PC-9 (cell line): ENCODE measurements around the gene SSTR3. TPM values are rescaled to one million over a fixed set of nuclear protein-coding genes. Genes with fewer than 3 reads are reported as not detected.

Experiments
- BruUV-seq: library from RNA; stranded (reverse); fragments of 400-500 nt; replicated peaks from 2 replicates; lab custom pipeline; 2021; lab: Mats Ljungman, UMichigan
- CTCF ChIA-PET: fragments of 300-600 bp; sonication (Branson Sonifier 250); formaldehyde crosslinking; loops from one replicate; lab custom pipeline; 2022; ENCODE audit warnings: antibody characterized with exemption; lab: Charles Lee
- POLR2A ChIA-PET: fragments of 300-600 bp; sonication (Branson Sonifier 250); formaldehyde crosslinking; loops from one replicate; lab custom pipeline; 2022; ENCODE audit warnings: antibody characterized with exemption; ENCODE audit not compliant: unreplicated experiment; lab: Charles Lee
- DNase-seq, 2 experiments: peaks; one replicate each; pipeline versions ENCODE4 v3.0.0 to v3.0.0-alpha.2; 2015 to 2022; ENCODE audit warnings: mixed read lengths in 1 of 2
- H2AFZ ChIP-seq: fragments of 200-600 bp; sonication (generic); 2 replicates; pipeline ENCODE4 v1.8.1; 2017; ENCODE audit warnings: antibody characterized with exemption
- H3F3A ChIP-seq: fragments of 200-600 bp; sonication (generic); 2 replicates; pipeline ENCODE4 v1.8.1; 2017; ENCODE audit warnings: antibody characterized with exemption, mild to moderate bottlenecking, low read depth; ENCODE audit not compliant: insufficient read depth
- H3K27ac ChIP-seq: fragments of 200-600 bp; sonication (generic); 2 replicates; pipeline ENCODE4 v1.6.1; 2016; ENCODE audit warnings: mixed run types
- H3K27me3 ChIP-seq: fragments of 200-600 bp; sonication (generic); 2 replicates; pipeline ENCODE4 v1.6.1; 2016; ENCODE audit warnings: low read depth, mixed run types; ENCODE audit not compliant: insufficient read depth
- H3K36me3 ChIP-seq: fragments of 200-600 bp; sonication (generic); 2 replicates; pipeline ENCODE4 v1.6.1; 2016; ENCODE audit warnings: low read depth, mixed run types
- H3K4me1 ChIP-seq: fragments of 200-600 bp; sonication (generic); replicated peaks from 2 replicates; pipeline ENCODE4 v1.6.1; 2016; ENCODE audit warnings: mixed run types; ENCODE audit not compliant: insufficient read depth
- H3K4me2 ChIP-seq: fragments of 200-600 bp; sonication (generic); 2 replicates; pipeline ENCODE4 v1.6.1; 2017; ENCODE audit warnings: mixed run types
- H3K4me3 ChIP-seq: fragments of 200-600 bp; sonication (generic); 2 replicates; pipeline ENCODE4 v1.6.1; 2016; ENCODE audit warnings: mixed run types
- H3K79me2 ChIP-seq: fragments of 200-600 bp; sonication (generic); 2 replicates; pipeline ENCODE4 v1.6.1; 2017; ENCODE audit warnings: low read depth, mixed run types
- H3K9me2 ChIP-seq: fragments of 200-600 bp; sonication (generic); 2 replicates; pipeline ENCODE4 v1.8.1; 2017; ENCODE audit warnings: mild to moderate bottlenecking; ENCODE audit not compliant: insufficient read depth
- H3K9me3 ChIP-seq: fragments of 200-600 bp; sonication (generic); 2 replicates; pipeline ENCODE4 v1.8.1; 2016; ENCODE audit warnings: low read depth; ENCODE audit not compliant: insufficient read depth
- H4K20me1 ChIP-seq: fragments of 200-600 bp; sonication (generic); 2 replicates; pipeline ENCODE4 v1.8.1; 2017; ENCODE audit not compliant: insufficient read depth
- EZH2 ChIP-seq: fragments of 200-600 bp; sonication (generic); IDR thresholded peaks from 2 replicates; pipeline ENCODE4 v1.8.0; 2017; ENCODE audit warnings: antibody characterized with exemption, low read depth
- intact Hi-C: fragments of 100-400 bp; cut with micrococcal nuclease; formaldehyde crosslinking; loops from one replicate; pipeline ENCODE4 v1.10.0; 2022; ENCODE audit not compliant: unreplicated experiment
- total RNA-seq: library from RNA; stranded (reverse); gene quantifications from 2 replicates; pipeline ENCODE4 v1.2.3, GENCODE V29; 2021
- TF ChIP-seq, protein P1 (sequence below): fragments of 200-600 bp; sonication (generic); conservative IDR thresholded peaks from 2 replicates; pipeline ENCODE4 v1.6.1; 2017; ENCODE audit warnings: mixed run types, antibody characterized with exemption, mild to moderate bottlenecking, moderate library complexity

SSTR3 gene
- total RNA-seq, 1 experiment from 2014 or later, result not detected

- no peak overlapping the region for H3K4me3 ChIP-seq
- H3F3A ChIP-seq, result peaks cover 3% of the 10 kb centered on the region; the same call in 1 of the 2 replicates
- H3K4me2 ChIP-seq, result no peak overlapping the region
- no peaks in the 10 kb centered on the region for H3K9me2 ChIP-seq
- no TSS peak for BruUV-seq
- ChIA-PET CTCF (interaction anchor here (0.6 to 0.7 kb wide), 3 partner anchors 50 to 503 kb away, joined by 4 to 5 read pairs (median 4); no protein-coding TSS in a partner anchor), POLR2A (interaction anchor here (0.7 kb wide), 1 partner anchor 18 kb away, joined by 3 read pairs; no protein-coding TSS in a partner anchor)
- TF ChIP-seq, protein P1, sequence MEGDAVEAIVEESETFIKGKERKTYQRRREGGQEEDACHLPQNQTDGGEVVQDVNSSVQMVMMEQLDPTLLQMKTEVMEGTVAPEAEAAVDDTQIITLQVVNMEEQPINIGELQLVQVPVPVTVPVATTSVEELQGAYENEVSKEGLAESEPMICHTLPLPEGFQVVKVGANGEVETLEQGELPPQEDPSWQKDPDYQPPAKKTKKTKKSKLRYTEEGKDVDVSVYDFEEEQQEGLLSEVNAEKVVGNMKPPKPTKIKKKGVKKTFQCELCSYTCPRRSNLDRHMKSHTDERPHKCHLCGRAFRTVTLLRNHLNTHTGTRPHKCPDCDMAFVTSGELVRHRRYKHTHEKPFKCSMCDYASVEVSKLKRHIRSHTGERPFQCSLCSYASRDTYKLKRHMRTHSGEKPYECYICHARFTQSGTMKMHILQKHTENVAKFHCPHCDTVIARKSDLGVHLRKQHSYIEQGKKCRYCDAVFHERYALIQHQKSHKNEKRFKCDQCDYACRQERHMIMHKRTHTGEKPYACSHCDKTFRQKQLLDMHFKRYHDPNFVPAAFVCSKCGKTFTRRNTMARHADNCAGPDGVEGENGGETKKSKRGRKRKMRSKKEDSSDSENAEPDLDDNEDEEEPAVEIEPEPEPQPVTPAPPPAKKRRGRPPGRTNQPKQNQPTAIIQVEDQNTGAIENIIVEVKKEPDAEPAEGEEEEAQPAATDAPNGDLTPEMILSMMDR, result no peak
- TF ChIP-seq EZH2, result no peak
- intact Hi-C loops, result no loop called here
- H3K4me1 ChIP-seq, result no peaks in the 10 kb centered on the region
- no peaks in the 10 kb centered on the region for H4K20me1 ChIP-seq
- no peaks in the 10 kb centered on the region for H3K9me3 ChIP-seq
- H3K79me2 ChIP-seq, result no peaks in the 10 kb centered on the region
- H3K27ac ChIP-seq, result no peak overlapping the region
- no peaks in the 10 kb centered on the region for H3K36me3 ChIP-seq
- no peak for DNase-seq
- H2AFZ ChIP-seq, result no peak overlapping the region
- H3K27me3 ChIP-seq, result no peaks in the 10 kb centered on the region
Observed at GRCh38 chr22:37210041-37210803, 2.1 kb downstream of the SSTR3 start.

DNA sequence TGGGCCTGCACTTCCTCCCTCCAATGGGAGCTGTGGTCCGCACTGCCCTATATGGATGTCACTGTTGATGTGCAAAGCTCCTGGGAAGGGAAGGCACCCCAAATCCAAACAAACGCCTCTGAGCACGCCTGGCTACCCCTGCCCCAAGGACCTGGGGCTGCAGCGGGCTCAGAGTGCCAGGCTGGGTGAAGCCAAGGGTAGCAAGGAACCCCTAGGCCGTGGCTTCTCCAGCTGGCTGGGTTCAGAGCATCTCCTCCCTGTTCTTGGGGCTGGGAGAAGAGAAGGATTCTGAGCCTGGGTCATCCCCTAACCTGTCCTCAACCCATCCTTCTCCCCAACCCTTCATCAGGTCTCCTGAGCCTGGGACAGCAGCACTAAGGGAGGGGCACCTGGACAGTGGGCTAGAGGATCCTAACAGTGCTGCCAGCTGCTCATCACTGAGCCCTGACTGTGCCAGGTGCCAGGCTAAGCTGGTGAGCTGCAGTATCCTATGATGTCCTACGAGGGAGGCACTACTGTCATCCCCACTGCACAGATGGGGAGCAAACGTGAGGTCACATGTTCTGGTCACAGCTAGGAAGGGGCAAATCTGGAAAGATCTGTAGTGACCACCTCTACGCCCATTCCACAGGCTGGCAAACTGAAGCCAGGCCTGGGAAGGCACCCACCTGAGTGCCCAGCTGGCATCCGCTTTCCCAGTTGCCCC, 3.0 kb downstream of the SSTR3 start:
- POLR2A ChIA-PET, result no interaction called here
- no peak for TF ChIP-seq EZH2
- H3K4me3 ChIP-seq, result no peak overlapping the region
- H3F3A ChIP-seq, result peaks cover 3% of the 10 kb centered on the region; the same call in 1 of the 2 replicates
- no peak overlapping the region for H3K27ac ChIP-seq
- no peaks in the 10 kb centered on the region for H4K20me1 ChIP-seq
- no TSS peak for BruUV-seq
- no peak overlapping the region for H2AFZ ChIP-seq
- DNase-seq, result no peak
- no peaks in the 10 kb centered on the region for H3K27me3 ChIP-seq
- CTCF ChIA-PET, result interaction anchor here (0.6 kb wide), 1 partner anchor 503 kb away, joined by 5 read pairs; no protein-coding TSS in a partner anchor
- no peaks in the 10 kb centered on the region for H3K9me3 ChIP-seq
- no peak overlapping the region for H3K4me2 ChIP-seq
- intact Hi-C loops, result no loop called here
- H3K79me2 ChIP-seq, result no peaks in the 10 kb centered on the region
- no peaks in the 10 kb centered on the region for H3K36me3 ChIP-seq
- no peaks in the 10 kb centered on the region for H3K4me1 ChIP-seq
- no peaks in the 10 kb centered on the region for H3K9me2 ChIP-seq

DNA sequence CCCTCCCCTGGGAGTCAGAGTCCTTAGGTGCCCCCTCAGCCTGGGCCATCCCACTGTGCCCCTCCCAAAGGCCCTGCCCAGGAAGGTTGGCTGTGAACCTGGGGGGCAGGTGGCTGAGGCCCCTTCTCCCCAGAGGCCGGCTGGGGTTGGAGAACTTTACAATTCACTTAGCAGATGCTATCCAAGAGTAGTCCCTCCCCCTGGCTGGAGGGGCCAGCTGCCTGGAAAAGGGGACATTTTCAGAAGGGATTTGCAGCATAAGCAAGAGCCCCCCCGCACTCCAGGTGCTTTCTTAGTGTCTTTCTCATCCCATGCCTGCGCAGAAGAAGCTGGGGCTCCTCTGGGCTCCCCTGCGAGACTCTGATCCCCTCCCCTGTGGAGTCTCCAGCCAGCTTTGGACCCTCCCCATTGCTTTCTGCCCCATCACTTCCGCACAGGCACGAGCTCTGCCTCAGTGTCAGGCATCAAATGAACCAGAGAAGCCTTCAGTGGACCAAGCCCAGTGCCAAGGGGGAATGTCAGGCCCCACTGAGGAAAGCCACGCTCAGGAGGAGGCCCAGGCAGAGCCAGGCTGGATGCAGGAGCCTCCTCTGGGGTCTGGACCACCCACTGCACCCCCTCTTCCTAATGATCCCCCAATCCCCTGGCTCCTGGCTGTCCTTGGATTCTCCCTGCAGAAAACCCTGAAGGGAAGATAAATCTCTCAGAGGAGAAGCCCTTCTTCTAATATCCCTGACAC, 3.7 kb downstream of the SSTR3 start:
- Histone ChIP-seq H3K9me2 (no peaks in the 10 kb centered on the region), H3K27ac (no peak overlapping the region), H2AFZ (no peak overlapping the region), H3K79me2 (no peaks in the 10 kb centered on the region), H3K4me1 (no peaks in the 10 kb centered on the region), H3K36me3 (no peaks in the 10 kb centered on the region), H3K27me3 (no peaks in the 10 kb centered on the region), H3K4me2 (no peak overlapping the region), H4K20me1 (no peaks in the 10 kb centered on the region), H3K9me3 (no peaks in the 10 kb centered on the region), H3F3A (peaks cover 3% of the 10 kb centered on the region; the same call in 1 of the 2 replicates), H3K4me3 (no peak overlapping the region)
- intact Hi-C loops, result no loop called here
- TF ChIP-seq, protein P1, result no peak
- no peak for TF ChIP-seq EZH2
- CTCF ChIA-PET, result no interaction called here
- DNase-seq, result no peak
- BruUV-seq, result no TSS peak
- POLR2A ChIA-PET, result interaction anchor here (0.7 kb wide), 1 partner anchor 18 kb away, joined by 4 read pairs; no protein-coding TSS in a partner anchor
